Adrenal gland (tissue), 19 donors: Measurements from ENCODE around the gene TAF11L3. TPM values are rescaled to one million over a fixed set of nuclear protein-coding genes. Genes with fewer than 3 reads are reported as not detected.
"Not testable (repeated sequence)": the region's sequence is repeated elsewhere in the genome, so short reads cannot be mapped to it uniquely, and the experiment has no call there.

Experiments used
- DNase-seq, 7 donors: peaks; one replicate each; pipeline ENCODE4 v3.0.0-alpha.2; 2019 to 2020
- H3K27ac ChIP-seq, 5 donors: fragments of 200-600 bp; sonication (generic) in 4 of 5; 1 replicate in 3 of 5; 2 replicates in 2 of 5; pipeline versions ENCODE4 v1.5.1 to v1.8.0; 2016 to 2020; ENCODE audit warnings: mild to moderate bottlenecking in 1 of 5
- H3K27me3 ChIP-seq: fragments of 200-600 bp; 2 replicates; pipeline ENCODE4 v1.8.0; 2021
- H3K36me3 ChIP-seq, 2 donors: fragments of 200-600 bp; replicated peaks in 1 of 2; 1 replicate in 1 of 2; 2 replicates in 1 of 2; pipeline versions ENCODE4 v1.5.1 to v1.8.0; 2018 to 2022
- H3K4me1 ChIP-seq, 2 donors: fragments of 200-600 bp; replicated peaks in 1 of 2; 1 replicate in 1 of 2; 2 replicates in 1 of 2; pipeline versions ENCODE4 v1.5.1 to v1.8.0; 2018 to 2021
- H3K4me3 ChIP-seq, 4 donors: fragments of 200-600 bp; sonication (generic) in 3 of 4; one replicate each; pipeline ENCODE4 v1.5.1; 2016 to 2018
- H3K9me3 ChIP-seq, 3 donors: fragments of 200-600 bp; sonication (generic) in 1 of 3; replicated peaks in 1 of 3; 1 replicate in 2 of 3; 2 replicates in 1 of 3; pipeline versions ENCODE4 v1.5.1 to v1.8.0; 2016 to 2021
- POLR2A ChIP-seq, 2 donors: fragments of 450-650 bp; IDR thresholded peaks; one replicate each; pipeline ENCODE4 v1.6.1; 2017; ENCODE audit warnings: antibody characterized with exemption in 2 of 2, mild to moderate bottlenecking in 2 of 2, moderate library complexity in 1 of 2
- WGBS, 4 donors: extraction: QIAGEN DNeasy Blood & Tissue Kit in 2 of 4; methylation state at CpG; one replicate each; pipeline versions ENCODE4 v1.1.5 to v1.1.7; 2013 to 2017; 5-methylcytosine and 5-hydroxymethylcytosine counted together
- intact Hi-C, 2 donors: fragments of 100-400 bp; cut with DNase I; formaldehyde crosslinking; loops; one replicate each; pipeline versions ENCODE4 v1.14.1 to v1.15.0; 2022 to 2023
- long read RNA-seq, 10 donors: library from polyadenylated mRNA in 3 of 10; unstranded in 2 of 10; stranded (forward) in 1 of 10; transcript quantifications; one replicate each; pipeline ENCODE4 v2.0.0 and lab custom pipeline, GENCODE V29; 2021 to 2026
- polyA plus RNA-seq, 3 donors: library from polyadenylated mRNA; stranded (reverse); fragments of 200-250 nt in 2 of 3; fragments of 350-450 nt in 1 of 3; fragmentation: Illumina TruSeq in 1 of 3; extraction: RNeasy Lipid Tissue Mini Kit (QIAGEN cat#74804) in 1 of 3; gene quantifications; one replicate each; pipeline ENCODE4 v1.2.3, GENCODE V29; 2013 to 2014
- total RNA-seq, 9 donors: library from RNA; depleted of rRNA in 4 of 9; stranded (reverse); fragments of >200 nt in 4 of 9; fragments of 120-200 nt in 1 of 9; fragmentation: NEBNext Ultra II Directional in 1 of 9; extraction: Animal tissue kit (Norgen Biotek cat#: 25700) in 1 of 9; gene quantifications; one replicate each; pipeline versions ENCODE4 v1.1.0 to v1.2.4, GENCODE V29; 2013 to 2023
- TF ChIP-seq, protein P1 (sequence below), 6 experiments: fragments of 450-650 bp in 4 of 6; fragments of 200-600 bp in 2 of 6; sonication (generic) in 1 of 6; IDR thresholded peaks; 1 replicate in 5 of 6; 2 replicates in 1 of 6; pipeline versions ENCODE4 v1.5.1 to v1.8.0; 2016 to 2021; ENCODE audit warnings: antibody characterized with exemption in 6 of 6, mild to moderate bottlenecking in 2 of 6, moderate library complexity in 1 of 6
- donor health status: healthy with polysubstance abuse.
- donor health status: Bipolar disorder and iron deficiency.
- donor health status: DM: yes; HTN: yes; CAD: no.
- donor health status: DM: no; HTN: no; CAD: no.
- donor health status: DM: no; HTN: no; CAD: no.
- donor health status: DM: yes; HTN: yes; CAD: no.

TAF11L3 gene
- total RNA-seq (not detected), polyA plus RNA-seq (not detected)
- long read RNA-seq, donor 1, result 0 reads
- long read RNA-seq, donor 2, result 0 reads
- long read RNA-seq, donor 3, result 0 reads
- long read RNA-seq, donor 4, result 0 reads
- long read RNA-seq, donor 5, result 0 reads
- long read RNA-seq, donor 6, result 0 reads
- long read RNA-seq, donor 7, result 0 reads
- long read RNA-seq, donor 8, result 0 reads
- long read RNA-seq, donor 9, result 0 reads
- long read RNA-seq, donor 10, result 0 reads

DNA sequence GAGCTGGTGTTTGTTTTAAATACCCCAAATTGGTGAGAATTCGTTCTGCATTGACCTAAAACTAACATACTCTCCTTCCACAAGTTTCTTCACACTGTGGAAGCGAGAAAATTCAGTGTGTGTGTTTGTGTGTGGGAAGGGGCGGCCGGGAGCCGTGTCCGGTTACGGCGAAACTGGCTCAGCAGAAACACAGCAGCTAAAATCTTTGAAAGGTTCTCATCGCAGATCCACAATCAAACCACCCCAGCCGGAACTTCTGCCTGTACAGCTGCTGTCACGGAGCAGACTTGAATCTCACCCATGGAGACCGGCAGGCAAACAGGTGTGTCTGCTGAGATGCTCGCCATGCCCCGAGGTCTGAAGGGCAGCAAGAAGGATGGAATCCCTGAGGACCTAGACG is at the start of gene TAF11L3:
Gene TAF11L3 (plus strand): TSS at position 301 of the 400 bp plus-strand sequence.
- intact Hi-C loops, H3K4me3 ChIP-seq, H3K36me3 ChIP-seq, H3K27me3 ChIP-seq, DNase-seq, H3K27ac ChIP-seq, H3K4me1 ChIP-seq, H3K9me3 ChIP-seq: not testable (repeated sequence)
- WGBS, 4 donors, result no CpG with 5 or more reads among the region's 15 CpGs

DNA sequence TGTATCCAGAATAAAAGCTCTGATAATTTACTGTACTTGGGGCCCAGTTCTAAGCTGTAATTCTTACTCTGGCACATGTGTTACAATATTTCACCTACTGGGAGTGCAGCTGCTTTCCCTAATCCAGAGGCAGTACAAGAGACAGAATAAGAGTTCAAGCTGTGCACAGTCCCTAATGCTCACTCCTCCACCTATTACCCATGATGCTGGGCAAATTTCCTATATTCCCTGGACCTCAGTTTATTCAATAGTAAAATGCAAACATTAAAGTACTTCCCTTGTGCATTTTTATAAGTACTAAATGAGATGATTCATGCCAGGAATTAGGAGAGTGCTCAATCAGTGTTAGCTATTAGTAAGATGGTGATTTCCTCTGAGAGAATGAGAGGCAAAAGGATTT is 48.1 kb upstream of the TAF11L3 start:
- intact Hi-C loops, result no loop called here
- no peaks in the 10 kb centered on the region for H3K9me3 ChIP-seq
- no peaks in the 10 kb centered on the region for H3K4me1 ChIP-seq
- H3K36me3 ChIP-seq, result no peaks in the 10 kb centered on the region
- DNase-seq, result no peak
- TF ChIP-seq, protein P1, sequence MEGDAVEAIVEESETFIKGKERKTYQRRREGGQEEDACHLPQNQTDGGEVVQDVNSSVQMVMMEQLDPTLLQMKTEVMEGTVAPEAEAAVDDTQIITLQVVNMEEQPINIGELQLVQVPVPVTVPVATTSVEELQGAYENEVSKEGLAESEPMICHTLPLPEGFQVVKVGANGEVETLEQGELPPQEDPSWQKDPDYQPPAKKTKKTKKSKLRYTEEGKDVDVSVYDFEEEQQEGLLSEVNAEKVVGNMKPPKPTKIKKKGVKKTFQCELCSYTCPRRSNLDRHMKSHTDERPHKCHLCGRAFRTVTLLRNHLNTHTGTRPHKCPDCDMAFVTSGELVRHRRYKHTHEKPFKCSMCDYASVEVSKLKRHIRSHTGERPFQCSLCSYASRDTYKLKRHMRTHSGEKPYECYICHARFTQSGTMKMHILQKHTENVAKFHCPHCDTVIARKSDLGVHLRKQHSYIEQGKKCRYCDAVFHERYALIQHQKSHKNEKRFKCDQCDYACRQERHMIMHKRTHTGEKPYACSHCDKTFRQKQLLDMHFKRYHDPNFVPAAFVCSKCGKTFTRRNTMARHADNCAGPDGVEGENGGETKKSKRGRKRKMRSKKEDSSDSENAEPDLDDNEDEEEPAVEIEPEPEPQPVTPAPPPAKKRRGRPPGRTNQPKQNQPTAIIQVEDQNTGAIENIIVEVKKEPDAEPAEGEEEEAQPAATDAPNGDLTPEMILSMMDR (IDR thresholded peaks at IDR 0.05), result no peak
- no peak for TF ChIP-seq POLR2A (IDR thresholded peaks at IDR 0.05)
- H3K4me3 ChIP-seq, result no peak overlapping the region
- H3K27me3 ChIP-seq, result no peaks in the 10 kb centered on the region
- H3K27ac ChIP-seq, result no peak overlapping the region

DNA sequence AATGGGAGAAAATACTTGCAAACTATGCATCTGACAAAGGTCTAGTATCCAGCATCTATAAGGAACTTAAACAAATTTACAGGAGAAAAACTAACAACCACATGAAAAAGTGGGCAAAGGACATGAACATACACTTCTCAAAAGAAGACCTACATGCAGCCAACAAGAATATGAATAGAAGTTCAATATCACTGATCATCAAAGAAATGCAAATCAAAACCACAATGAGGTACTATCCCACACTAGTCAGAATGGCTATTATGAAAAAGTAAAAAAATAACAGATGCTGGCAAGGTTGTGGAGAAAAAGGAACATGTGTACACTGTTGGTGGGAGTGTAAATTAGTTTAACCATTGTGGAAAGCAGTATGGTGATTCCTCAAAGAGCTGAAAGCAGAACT is 43.1 kb upstream of the TAF11L3 start:
- H3K27ac ChIP-seq, intact Hi-C loops: not testable (repeated sequence)

DNA sequence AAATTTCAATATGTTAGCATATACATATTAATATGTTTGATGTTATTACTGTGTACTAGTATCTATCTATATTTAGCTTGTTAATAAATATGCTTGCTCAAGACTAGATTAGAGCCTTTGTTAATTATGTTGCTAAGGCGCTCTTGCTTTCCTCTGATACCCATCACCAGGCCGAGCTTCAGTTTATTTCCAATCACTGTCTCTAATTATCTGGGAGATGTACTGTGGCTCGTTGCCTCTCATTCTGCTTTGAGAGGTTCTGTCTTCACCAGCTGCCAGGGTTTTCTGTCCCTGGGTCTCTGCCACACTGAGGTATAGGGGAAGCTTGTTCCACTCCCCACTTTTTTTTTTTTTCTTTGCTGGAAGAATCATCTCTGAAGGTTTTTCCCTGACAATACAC is 41.1 kb upstream of the TAF11L3 start:
- Histone ChIP-seq H3K27ac (no peak overlapping the region), H3K27me3 (no peaks in the 10 kb centered on the region), H3K9me3 (no peaks in the 10 kb centered on the region), H3K36me3 (no peaks in the 10 kb centered on the region), H3K4me3 (no peak overlapping the region), H3K4me1 (no peaks in the 10 kb centered on the region)
- no peak for DNase-seq
- WGBS, 4 donors, result 73 to 78% (median 76%) methylated on average over 3 of the region's 3 CpGs
- intact Hi-C loops, result no loop called here
- TF ChIP-seq, protein P1 (IDR thresholded peaks at IDR 0.05), result no peak
- no peak for TF ChIP-seq POLR2A (IDR thresholded peaks at IDR 0.05)

More for the DNA sequence above, 43.1 kb upstream of the TAF11L3 start:
- not testable (repeated sequence) for H3K36me3 ChIP-seq, H3K4me1 ChIP-seq, H3K9me3 ChIP-seq, H3K27me3 ChIP-seq, H3K4me3 ChIP-seq, DNase-seq

DNA sequence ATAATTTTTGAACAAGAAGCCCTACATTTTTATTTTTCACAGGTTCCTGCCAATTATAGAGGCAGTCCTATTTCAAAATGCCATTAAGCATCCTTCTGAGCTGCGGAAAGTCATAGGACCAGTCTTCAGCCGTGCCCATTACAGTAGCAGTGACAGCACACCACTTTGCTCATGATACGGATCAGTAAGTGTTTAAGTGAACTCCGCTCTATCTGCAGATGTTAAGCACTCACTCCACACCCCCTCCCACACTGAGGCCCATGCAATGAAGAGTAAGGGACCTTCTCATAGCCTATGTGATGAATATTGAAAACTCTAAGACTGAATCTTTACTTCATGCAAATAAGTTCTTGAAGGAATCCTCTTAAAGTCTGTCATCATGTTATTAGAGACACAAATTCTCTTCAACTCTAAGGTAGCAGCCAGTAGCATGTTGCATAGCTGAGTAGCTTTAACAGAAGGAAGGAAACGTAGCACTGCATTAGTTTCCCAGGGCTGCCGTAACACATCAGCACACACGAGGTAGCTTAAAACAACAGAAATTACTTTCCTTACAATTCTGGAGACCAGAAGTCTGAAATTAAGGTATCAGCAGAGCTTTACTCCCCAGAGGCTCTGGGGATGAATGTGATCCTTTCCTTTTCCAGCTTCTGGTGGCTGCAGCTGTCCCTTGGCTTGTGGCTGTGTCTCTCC is 40.4 kb upstream of the TAF11L3 start:
- intact Hi-C loops, result no loop called here
- H3K9me3 ChIP-seq, result no peaks in the 10 kb centered on the region
- no peak for DNase-seq
- no peak overlapping the region for H3K27ac ChIP-seq
- H3K4me3 ChIP-seq, result no peak overlapping the region
- no peaks in the 10 kb centered on the region for H3K27me3 ChIP-seq
- TF ChIP-seq, protein P1 (IDR thresholded peaks at IDR 0.05), result no peak
- no peak for TF ChIP-seq POLR2A (IDR thresholded peaks at IDR 0.05)
- no peaks in the 10 kb centered on the region for H3K4me1 ChIP-seq
- WGBS, 4 donors, result 62 to 83% (median 66%) methylated on average over 7 of the region's 7 CpGs
- H3K36me3 ChIP-seq, result no peaks in the 10 kb centered on the region
